ENCODE data around the gene OR4D11. TPM values are rescaled to one million over a fixed set of nuclear protein-coding genes. Genes with fewer than 3 reads are reported as not detected.

Gene OR4D11
- total and polyA plus RNA-seq, 9 of the 15 experiments (the other 6 are each of a cell fraction or from before 2014, with no cell fraction given), result not detected

GRCh38 chr11:59550368-59550841, 47.0 kb downstream of the OR4D11 start (continued):
- TF ChIP-seq UBTF (IDR thresholded peaks at IDR 0.05; ENCODE audit: borderline replicate concordance in 1 of 2, low read depth in 2 of 2, low read length in 2 of 2), result peak; percentile 95 to 99; a peak in 3 of 4 replicates
- TF ChIP-seq HMG20A (CRISPR knock-in tag; conservative IDR thresholded peaks at IDR 0.05), result no peak
- no peak; the same call in 1 of the 2 replicates for TF ChIP-seq ELF2 (CRISPR knock-in tag; IDR thresholded peaks at IDR 0.05)
- TF ChIP-seq CTCF (IDR thresholded peaks at IDR 0.05 in 2 of 3, conservative IDR thresholded peaks at IDR 0.05 in 1 of 3; ENCODE audit: insufficient read depth in 2 of 3, low read depth in 1 of 3, low read length in 3 of 3), result peak; percentile 59 to 70 (median 62)
- no peak; the same call in 1 of the 2 replicates for TF ChIP-seq PHTF2 (CRISPR knock-in tag; IDR thresholded peaks at IDR 0.05)
- TF ChIP-seq ZNF561 (CRISPR knock-in tag; conservative IDR thresholded peaks at IDR 0.05), result no peak
- peak; percentile 28; the same call in 1 of the 2 replicates for TF ChIP-seq MAFK (IDR thresholded peaks at IDR 0.05; ENCODE audit: low read length)
- no peak for TF ChIP-seq RUNX1 (IDR thresholded peaks at IDR 0.05; ENCODE audit: low read depth)
- no peak for TF ChIP-seq PHF20 (IDR thresholded peaks at IDR 0.05; ENCODE audit: partially characterized antibody)
- 0 out of 2 replicates have a peak, but pooled peaks have one; percentile 67 for TF ChIP-seq PREB (CRISPR knock-in tag; IDR thresholded peaks at IDR 0.05)
- TF ChIP-seq, protein P1, sequence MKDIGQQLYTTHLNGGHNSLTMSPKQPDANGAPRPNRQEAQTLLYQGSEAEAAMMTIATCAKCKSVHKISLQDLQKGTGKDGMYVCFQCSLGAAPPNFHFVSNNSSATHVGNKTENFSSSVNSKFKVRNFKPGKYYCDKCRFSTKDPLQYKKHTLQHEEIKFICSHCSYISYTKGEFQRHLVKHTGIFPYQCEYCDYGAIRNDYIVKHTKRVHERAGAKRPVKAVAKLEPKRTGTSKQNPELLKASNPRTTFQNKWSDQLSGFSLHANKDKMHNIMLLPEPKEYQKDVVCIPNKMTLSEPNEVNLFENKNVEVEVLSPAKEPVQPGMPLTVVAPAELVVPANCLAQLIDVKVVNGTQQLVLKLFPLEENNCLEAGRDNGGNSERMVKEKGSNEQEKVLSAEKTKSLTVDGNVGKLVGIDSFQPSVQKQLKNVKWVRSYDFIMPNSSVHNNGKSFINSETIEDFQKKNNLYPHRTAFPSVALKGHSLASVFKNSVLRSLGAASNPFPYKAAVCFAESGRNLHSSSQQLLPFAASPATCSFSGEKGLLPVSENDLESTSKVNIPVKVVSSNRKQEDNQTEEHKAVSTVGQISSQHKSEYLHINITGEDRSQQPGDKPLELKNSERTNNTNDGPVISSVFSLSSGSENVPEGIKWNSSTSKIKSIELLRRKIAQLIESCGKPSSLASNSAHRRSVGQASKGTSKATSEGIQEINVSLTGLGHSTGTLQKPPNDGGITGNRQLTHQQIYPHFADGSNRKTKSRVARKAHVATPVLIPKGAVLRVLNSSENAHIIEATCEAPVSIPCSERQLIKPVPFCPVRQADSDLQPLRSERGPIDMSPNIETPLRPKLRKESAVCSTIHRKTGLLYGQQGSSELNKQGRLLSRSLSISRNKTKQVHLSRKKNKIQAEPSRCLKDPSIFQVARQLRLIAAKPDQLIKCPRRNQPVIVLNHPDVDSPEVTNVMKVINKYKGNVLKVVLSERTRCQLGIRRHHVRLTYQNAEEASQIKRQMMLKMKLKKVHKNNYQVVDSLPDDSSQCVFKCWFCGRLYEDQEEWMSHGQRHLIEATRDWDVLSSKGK (CRISPR knock-in tag; IDR thresholded peaks at IDR 0.05), result no peak

Data from K562 (cell line).